ENCODE measurements around the gene MYO1D.

DNA sequence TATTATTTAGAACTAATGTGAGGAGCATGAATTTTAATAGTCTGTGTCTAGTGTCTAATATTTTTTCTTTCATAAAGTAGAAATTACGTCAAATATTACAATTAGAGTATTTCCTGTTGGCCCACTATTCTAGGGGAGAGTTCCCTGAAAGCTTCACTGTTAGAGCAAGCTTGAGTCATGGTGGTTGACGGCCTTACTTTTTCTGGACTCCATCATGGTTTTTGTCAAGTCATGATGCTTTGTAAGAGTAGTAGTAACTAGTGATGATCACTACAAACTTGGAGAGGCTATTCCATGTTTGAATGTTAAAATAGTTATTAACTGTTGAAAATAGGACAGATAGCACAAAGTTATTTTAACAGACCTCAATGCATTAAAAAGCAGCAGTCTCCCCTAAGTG lies 431.0 kb downstream of the MYO1D start:
- TF ChIP-seq CTCF (IDR thresholded peaks at IDR 0.05; ENCODE audit: low read depth, low read length) (no peak), EZH2phosphoT487 (IDR thresholded peaks at IDR 0.05; ENCODE audit: low read depth) (no peak)

Measured in OCI-LY3 (cell line).